Measurements from ENCODE around the gene JPT1. TPM values are rescaled to one million over a fixed set of nuclear protein-coding genes. Genes with fewer than 3 reads are reported as not detected.
"Not testable (repeated sequence)": the region's sequence is repeated elsewhere in the genome, so short reads cannot be mapped to it uniquely, and the experiment has no call there.

The JPT1 gene
- total RNA-seq, 1 donor from 2014 or later: 538 TPM

- FAIRE-seq (no peak), DNase-seq (ENCODE audit: low spot score in 2 of 2) (peak; percentile 78 to 83)
These were observed 22.9 kb downstream of the JPT1 start, which contains the start of gene NT5C for GRCh38 chr17:75131278-75132017. Gene NT5C, minus strand, starts transcription at chr17:75131742. Its CDS starts 35 bp downstream, at chr17:75131707.

DNA sequence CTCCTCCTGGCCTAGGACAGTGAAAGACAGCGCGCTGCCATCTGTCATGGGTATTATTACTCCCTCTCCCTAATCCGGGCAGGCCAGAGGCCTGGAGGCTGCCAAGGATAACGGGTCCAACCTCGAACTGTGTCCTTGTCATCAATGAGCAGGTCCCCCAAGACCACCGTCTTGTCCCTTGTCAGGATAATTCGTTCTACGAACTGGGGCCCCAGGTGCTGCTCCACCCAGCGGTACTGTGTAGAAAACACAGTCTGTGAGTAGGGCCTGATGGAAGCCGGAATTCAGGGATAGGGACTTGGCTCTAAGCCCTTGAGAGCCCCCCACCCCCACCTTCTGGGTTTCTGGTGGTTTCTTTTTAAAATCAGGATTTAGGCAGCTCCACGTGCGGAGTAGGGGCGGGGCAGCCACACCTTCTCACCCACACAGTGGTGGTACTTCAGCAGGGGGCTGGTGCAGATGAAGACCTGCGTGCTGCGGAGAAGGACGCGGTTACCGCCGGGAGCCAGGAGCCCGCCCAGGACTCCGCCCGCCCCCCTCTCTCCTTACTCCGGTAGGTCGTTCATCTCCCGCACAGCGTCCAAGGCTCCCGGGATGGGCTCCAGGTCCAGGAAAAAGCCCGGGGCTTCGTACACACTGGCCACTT, 23.6 kb downstream of the JPT1 start:
- DNase-seq (ENCODE audit: low spot score in 2 of 2) (peak; percentile 47 to 54), FAIRE-seq (no peak)

DNA sequence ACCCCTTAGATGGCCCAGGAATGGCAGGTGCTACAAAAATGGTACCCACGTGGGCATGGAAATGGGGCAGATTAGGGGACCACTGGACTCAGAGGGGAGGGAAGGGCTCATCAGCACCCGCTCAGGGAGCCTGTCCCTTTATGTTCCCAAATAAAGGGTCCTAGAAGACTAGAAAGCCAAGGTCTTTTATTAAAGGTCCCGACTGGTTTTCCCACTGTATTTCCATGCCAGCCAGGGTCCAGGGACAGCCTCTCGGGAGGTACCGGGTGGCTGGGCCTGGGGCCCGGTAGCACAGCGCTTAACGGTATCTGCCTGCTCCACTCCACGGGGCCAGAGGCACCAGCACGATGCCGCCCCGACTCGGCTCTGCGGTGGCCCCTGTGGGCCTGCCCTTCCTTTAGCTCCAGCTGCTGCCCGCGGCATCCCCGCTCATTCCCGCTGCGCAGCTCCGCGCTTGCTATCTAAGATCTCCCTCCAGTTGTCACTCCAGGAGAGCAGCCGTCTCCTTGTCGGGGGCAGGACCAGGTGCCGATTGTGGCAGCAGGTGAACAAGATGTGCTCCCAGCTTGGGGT, 24.2 kb downstream of the JPT1 start:
- no peak for FAIRE-seq

GRCh38 chr17:75129576-75129975, 24.7 kb downstream of the JPT1 start:
- FAIRE-seq (no peak), DNase-seq (ENCODE audit: low spot score in 2 of 2) (no peak)

More for the DNA sequence above, 24.2 kb downstream of the JPT1 start:
- no peak for DNase-seq (ENCODE audit: low spot score in 2 of 2)

GRCh38 chr17:75128694-75129505, 25.4 kb downstream of the JPT1 start:
- FAIRE-seq: no peak
- DNase-seq (ENCODE audit: low spot score in 2 of 2): no peak

DNA sequence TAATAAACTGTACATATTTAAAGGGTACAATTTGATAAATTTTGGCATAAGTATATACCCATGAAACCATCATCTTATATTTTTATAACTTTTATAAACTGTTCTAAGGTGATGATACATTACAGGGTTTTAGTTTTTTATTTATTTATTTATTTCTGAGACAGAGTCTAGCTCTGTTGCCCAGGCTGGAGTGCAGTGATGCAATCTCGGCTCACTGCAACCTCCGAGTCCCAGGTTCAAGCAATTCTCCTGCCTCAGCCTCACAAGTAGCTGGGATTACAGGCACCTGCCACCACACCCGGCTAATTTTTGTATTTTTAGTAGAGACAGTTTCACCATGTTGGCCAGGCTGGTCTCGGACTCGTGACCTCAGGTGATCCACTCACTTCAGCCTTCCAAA, 26.4 kb downstream of the JPT1 start:
- not testable (repeated sequence) for FAIRE-seq; DNase-seq (ENCODE audit: low spot score in 2 of 2)

DNA sequence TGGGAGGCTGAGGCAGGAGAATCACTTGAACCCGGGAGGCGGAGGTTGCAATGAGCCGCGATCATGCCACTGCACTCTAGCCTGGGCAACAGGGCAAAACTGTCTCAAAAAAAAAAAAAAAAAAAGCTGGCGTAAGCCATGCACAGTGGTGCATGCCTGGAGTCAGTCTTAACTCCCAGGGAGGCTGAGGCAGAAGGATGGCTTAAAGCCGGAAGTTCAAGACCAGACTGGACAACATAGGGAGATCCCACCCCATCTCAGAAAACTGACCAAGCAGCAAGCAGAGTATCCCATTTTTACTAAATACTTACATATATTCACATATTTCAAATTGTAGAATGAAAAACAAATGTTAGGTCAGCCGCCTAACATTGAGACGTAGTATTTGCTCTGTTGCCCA, 27.4 kb downstream of the JPT1 start:
- FAIRE-seq: no peak
- no peak for DNase-seq (ENCODE audit: low spot score in 2 of 2)

DNA sequence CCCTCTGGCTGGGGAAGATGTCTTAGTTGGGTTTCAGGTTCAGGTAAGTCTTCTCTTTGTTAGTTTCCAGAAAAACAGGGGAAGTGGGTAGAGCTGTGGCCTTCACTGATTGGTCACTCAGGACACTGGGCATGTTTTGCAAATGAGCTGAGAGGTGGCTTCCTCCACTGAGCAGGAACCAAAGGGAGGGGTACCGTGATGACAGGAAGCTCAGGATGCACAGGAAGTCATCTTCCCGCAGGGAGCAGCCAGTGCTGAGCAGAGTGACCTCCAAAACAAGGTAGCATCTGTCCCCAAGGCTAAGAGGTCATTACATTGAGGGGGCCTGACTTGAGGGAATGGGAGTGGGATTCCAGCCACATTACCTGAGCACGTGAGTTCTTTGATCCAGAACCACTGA, 28.3 kb downstream of the JPT1 start:
- DNase-seq (ENCODE audit: low spot score in 2 of 2): no peak
- no peak for FAIRE-seq

GRCh38 chr17:75124819-75125162, 29.5 kb downstream of the JPT1 start:
- DNase-seq (ENCODE audit: low spot score in 2 of 2) (no peak), FAIRE-seq (no peak)

GRCh38 chr17:75124041-75124818, 30.1 kb downstream of the JPT1 start:
- DNase-seq (ENCODE audit: low spot score in 2 of 2) (no peak), FAIRE-seq (no peak)

- no peak for FAIRE-seq
- no peak for DNase-seq (ENCODE audit: low spot score in 2 of 2)
These were observed 36.0 kb downstream of the JPT1 start for GRCh38 chr17:75118307-75118706.

GRCh38 chr17:75116737-75117136, 37.6 kb downstream of the JPT1 start:
- DNase-seq (ENCODE audit: low spot score in 2 of 2) (no peak), FAIRE-seq (no peak)

- DNase-seq (ENCODE audit: low spot score in 2 of 2): no peak
- FAIRE-seq: no peak
These were observed 38.8 kb downstream of the JPT1 start for GRCh38 chr17:75115555-75115954.

DNA sequence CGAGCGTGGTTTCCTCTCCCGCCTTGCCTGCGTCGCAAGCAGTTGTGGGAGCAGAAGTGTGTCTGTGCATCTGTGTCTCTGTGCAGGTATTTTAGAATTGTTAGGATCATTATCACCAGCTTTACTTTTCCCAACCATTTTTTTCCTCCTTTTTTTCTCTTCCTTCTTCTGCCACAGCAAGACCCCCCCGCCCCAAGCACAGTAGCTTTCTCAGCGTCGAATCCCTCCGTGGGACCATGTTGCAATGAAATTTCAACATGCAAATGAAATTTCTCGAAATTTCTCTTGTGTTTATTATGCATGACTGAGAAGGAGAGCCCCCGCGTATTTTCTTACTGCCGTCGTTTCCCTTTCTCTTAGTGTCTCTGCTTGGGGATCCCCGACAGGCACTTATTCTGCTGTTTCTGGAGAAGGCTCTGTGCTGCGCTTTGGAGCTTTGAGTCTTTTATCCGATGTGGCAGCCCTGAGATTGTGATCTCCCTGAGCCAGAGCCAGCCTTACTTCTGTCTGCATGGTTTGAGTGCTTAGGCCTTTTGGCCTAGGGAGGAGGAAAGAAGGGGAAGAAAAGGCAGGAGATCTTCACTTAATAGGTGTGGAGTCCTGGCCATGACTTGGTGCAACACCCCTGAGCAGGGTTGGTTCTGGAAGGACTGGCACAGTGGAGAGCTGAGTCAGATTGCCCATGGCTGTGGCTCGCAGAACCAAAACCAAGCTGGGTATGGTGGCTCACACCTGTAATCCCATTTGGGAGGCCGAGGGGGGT, 39.6 kb downstream of the JPT1 start:
- FAIRE-seq (no peak), DNase-seq (ENCODE audit: low spot score in 2 of 2) (no peak)

GRCh38 chr17:75113798-75114551, 40.3 kb downstream of the JPT1 start:
- FAIRE-seq (no peak), DNase-seq (ENCODE audit: low spot score in 2 of 2) (peak; percentile 67 to 81)

- no peak for FAIRE-seq
- no peak for DNase-seq (ENCODE audit: low spot score in 2 of 2)
These were observed 42.5 kb downstream of the JPT1 start for GRCh38 chr17:75111777-75112335.

DNA sequence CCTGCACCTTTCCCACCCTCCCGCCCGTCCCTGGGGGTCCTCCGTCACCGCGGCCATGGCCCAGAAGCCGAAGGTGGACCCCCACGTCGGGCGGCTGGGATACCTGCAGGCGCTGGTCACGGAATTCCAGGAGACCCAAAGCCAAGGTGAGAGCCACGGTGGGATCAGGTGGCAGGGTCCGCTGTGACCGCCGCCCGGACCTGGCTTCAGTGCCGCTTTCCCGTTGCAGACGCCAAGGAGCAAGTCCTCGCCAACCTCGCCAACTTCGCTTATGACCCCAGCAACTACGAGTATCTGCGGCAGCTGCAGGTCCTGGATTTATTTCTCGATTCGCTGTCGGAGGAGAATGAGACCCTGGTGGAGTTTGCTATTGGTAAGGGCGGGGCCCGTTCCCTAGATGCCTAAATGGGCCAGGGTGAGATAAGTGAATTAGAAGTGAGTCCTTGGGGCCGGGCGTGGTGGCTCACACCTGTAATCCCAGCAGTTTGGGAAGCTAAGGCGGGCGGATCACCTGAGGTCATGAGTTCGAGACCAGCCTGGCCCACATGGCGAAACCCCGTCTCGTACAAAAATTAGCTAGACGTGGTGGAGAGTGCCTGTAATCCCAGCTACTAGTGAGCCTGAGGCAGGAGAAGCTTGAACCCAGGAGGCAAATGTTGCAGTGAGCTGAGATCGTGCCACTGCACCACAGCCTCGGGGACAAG, 43.9 kb downstream of the JPT1 start:
- FAIRE-seq (no peak), DNase-seq (ENCODE audit: low spot score in 2 of 2) (no peak)
